ENCODE measurements around the gene SLC16A10.

The SLC16A10 gene

DNA sequence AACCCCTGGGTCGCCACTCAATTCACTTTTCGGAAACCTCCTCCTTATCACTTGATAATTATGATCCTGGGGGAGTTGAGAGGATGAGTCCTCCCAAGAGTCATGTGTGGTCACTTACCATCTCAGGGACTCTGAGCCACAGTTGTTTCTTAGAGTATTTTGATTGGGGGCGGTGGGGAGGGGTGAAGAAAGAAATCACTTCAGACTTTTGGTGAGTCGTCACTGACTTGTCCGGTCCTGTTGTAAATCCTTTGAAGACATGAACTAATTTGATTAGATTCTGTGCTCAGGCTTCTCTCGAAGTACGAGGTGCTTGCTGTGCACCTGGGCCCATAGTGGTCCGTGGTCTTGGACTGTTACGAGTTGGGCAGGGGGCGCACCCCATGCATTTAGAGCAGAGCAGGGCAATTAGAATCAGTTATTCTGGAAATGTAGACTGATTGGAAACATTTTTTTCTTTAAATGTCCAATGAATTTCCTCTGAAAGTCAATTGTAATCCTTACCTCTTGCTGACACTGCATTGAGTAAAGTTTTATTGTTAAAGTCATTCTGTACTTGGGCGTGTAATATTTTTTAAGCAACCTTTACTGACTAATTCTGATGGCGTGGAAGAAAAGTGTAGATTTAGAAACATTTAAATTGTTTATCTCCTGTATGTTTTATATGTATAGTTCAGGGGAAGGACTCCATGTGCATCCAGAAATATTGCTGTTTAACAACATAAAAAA is 173.4 kb downstream of the SLC16A10 start:
- H3K4me3 ChIP-seq (ENCODE audit: low read depth, low read length): peak overlapping the region; percentile 47
- ChIA-PET CTCF (no interaction called here), POLR2A (no interaction called here)
- TF ChIP-seq CTCF (IDR thresholded peaks at IDR 0.05; ENCODE audit: insufficient read depth, low read length, missing control alignments): no peak
- DNase-seq (ENCODE audit: low read depth, low spot score): no peak

GRCh38 chr6:111263837-111264236 is 176.5 kb downstream of the SLC16A10 start:
- peak; percentile 45 for DNase-seq (ENCODE audit: low read depth, low spot score)
- POLR2A ChIA-PET: no interaction called here
- H3K4me3 ChIP-seq (ENCODE audit: low read depth, low read length): no peak overlapping the region
- TF ChIP-seq CTCF (IDR thresholded peaks at IDR 0.05; ENCODE audit: insufficient read depth, low read length, missing control alignments): no peak
- CTCF ChIA-PET: interaction anchor here (1.6 kb wide), 1 partner anchor 13 kb away, joined by 4 read pairs; no protein-coding TSS in a partner anchor

DNA sequence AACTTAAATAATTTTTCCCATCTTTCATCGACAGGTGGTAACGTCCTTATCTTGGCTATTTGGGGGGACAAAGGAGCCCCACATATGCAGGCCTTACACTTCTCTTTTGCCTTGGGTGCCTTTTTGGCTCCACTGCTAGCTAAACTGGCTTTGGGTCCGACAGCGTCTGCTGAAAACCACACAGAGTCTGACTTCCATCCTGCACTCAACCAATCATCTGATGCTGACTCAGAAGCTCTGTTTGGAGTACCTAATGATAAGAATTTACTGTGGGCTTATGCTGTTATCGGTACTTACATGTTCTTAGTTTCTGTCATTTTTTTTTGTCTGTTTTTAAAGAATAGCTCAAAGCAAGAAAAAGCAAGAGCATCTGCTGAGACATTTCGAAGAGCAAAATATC is 178.5 kb downstream of the SLC16A10 start:
- H3K4me3 ChIP-seq (ENCODE audit: low read depth, low read length): no peak overlapping the region
- TF ChIP-seq CTCF (IDR thresholded peaks at IDR 0.05; ENCODE audit: insufficient read depth, low read length, missing control alignments): no peak
- CTCF ChIA-PET: no interaction called here
- POLR2A ChIA-PET: no interaction called here
- DNase-seq (ENCODE audit: low read depth, low spot score): no peak

- ChIA-PET POLR2A (no interaction called here), CTCF (no interaction called here)
- no peak overlapping the region for H3K4me3 ChIP-seq (ENCODE audit: low read depth, low read length)
- no peak for TF ChIP-seq CTCF (IDR thresholded peaks at IDR 0.05; ENCODE audit: insufficient read depth, low read length, missing control alignments)
- DNase-seq (ENCODE audit: low read depth, low spot score): no peak
Measured at GRCh38 chr6:111266276-111266675, 179.0 kb downstream of the SLC16A10 start.

GRCh38 chr6:111267764-111268333 is 180.5 kb downstream of the SLC16A10 start:
- no peak for TF ChIP-seq CTCF (IDR thresholded peaks at IDR 0.05; ENCODE audit: insufficient read depth, low read length, missing control alignments)
- no peak overlapping the region for H3K4me3 ChIP-seq (ENCODE audit: low read depth, low read length)
- ChIA-PET POLR2A (no interaction called here), CTCF (no interaction called here)
- DNase-seq (ENCODE audit: low read depth, low spot score): no peak

DNA sequence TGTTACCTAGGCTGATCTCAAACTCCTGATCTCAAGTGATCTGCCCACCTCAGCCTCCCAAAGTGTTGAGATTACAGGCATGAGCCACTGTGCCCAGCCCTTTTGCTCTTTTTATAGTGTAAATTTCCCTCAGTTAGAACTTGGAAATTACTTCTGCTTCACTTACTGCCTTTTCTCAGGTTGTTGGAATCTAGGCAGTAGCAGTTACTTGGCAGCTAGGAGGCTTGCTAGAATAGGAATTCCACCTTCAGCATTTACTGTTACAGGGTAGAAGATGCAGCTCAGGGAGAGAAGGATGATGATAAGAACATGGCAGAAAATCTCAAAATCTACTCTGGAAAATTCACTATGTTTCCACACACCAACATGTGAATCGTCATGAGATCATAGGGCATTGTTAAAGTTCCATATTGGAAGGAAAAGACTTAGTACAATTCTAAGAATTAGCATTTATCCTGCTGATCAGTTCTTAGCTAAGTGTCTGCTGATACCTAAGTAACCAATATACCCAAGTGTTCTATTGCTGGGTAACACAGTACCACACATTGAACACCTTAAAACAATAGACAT is 182.2 kb downstream of the SLC16A10 start:
- H3K4me3 ChIP-seq (ENCODE audit: low read depth, low read length): no peak overlapping the region
- ChIA-PET CTCF (interaction anchor here (1.6 kb wide), 1 partner anchor 11 kb away, joined by 9 read pairs; a partner anchor contains a TSS), POLR2A (no interaction called here)
- DNase-seq (ENCODE audit: low read depth, low spot score): no peak
- TF ChIP-seq CTCF (IDR thresholded peaks at IDR 0.05; ENCODE audit: insufficient read depth, low read length, missing control alignments): no peak
